ENCODE data around the gene FLNB. TPM values are rescaled to one million over a fixed set of nuclear protein-coding genes. Genes with fewer than 3 reads are reported as not detected.

Gene FLNB
- total and polyA plus RNA-seq, 2 of the 4 experiments (the other 2 are of a cell fraction): 78.0 to 136 TPM

GRCh38 chr3:58119186-58119585, 111.0 kb downstream of the FLNB start:
- BruUV-seq (replicated peaks): no TSS peak

More at GRCh38 chr3:58119186-58119585, 111.0 kb downstream of the FLNB start:
- Histone ChIP-seq H4K8ac (ENCODE audit: low read depth in 2 of 2, low read length in 2 of 2) (no peak overlapping the region), H3K23ac (ENCODE audit: low read depth, low read length) (no peak overlapping the region), H3K27ac (ENCODE audit: insufficient read depth, low read length) (no peak overlapping the region), H3K4me2 (ENCODE audit: low read depth, low read length) (no peak overlapping the region), H2AK9ac (replicated peaks; ENCODE audit: low read depth, low read length, poor library complexity) (no peak overlapping the region), H3K36me3 (ENCODE audit: control insufficient read depth, insufficient read depth, low read length) (peaks cover 64% of the 10 kb centered on the region), H3K9me3 (ENCODE audit: control insufficient read depth, insufficient read depth, low read length) (no peaks in the 10 kb centered on the region), H3K79me1 (ENCODE audit: low read depth in 1 of 2, low read length in 2 of 2) (peaks cover 54 to 64% of the 10 kb centered on the region in 2 experiments), H4K20me1 (ENCODE audit: insufficient read depth, low read length) (0 out of 2 replicates have a peak, but pooled peaks cover 7% of the 10 kb centered on the region), H3K18ac (ENCODE audit: low read depth, low read length) (no peak overlapping the region), H2BK5ac (ENCODE audit: low read depth, low read length, poor library complexity, severe bottlenecking) (no peak overlapping the region), H3K4me3 (ENCODE audit: insufficient read depth, low read depth, low read length) (no peak overlapping the region), H2BK15ac (ENCODE audit: low read depth, low read length) (no peak overlapping the region), H3K9ac (ENCODE audit: low read depth, low read length) (no peak overlapping the region), H2AFZ (replicated peaks; ENCODE audit: low read length, poor library complexity) (no peak overlapping the region), H4K5ac (ENCODE audit: low read depth, low read length) (no peak overlapping the region), H3K56ac (ENCODE audit: extremely low read depth, insufficient read depth, low read length) (no peak overlapping the region), H2AK5ac (ENCODE audit: low read depth, low read length) (no peak overlapping the region), H3K4me1 (ENCODE audit: control insufficient read depth, insufficient read depth, low read length) (peaks cover 17% of the 10 kb centered on the region), H2BK20ac (ENCODE audit: low read depth, low read length) (no peak overlapping the region), H4K91ac (ENCODE audit: insufficient read depth, low read depth, low read length) (no peak overlapping the region), H3K9me1 (ENCODE audit: insufficient read depth, low read length) (peaks cover 24% of the 10 kb centered on the region), H2BK120ac (ENCODE audit: low read depth, low read length) (no peak overlapping the region), H3K27me3 (ENCODE audit: control insufficient read depth, insufficient read depth, low read length) (no peaks in the 10 kb centered on the region), H3K4ac (ENCODE audit: low read depth, low read length) (no peak overlapping the region), H3K14ac (replicated peaks; ENCODE audit: low read depth, low read length) (no peak overlapping the region)
- CTCF ChIA-PET: interaction anchor here (0.6 to 1.5 kb wide), 3 partner anchors 8 to 111 kb away, joined by 3 to 4 read pairs (median 3); partner anchors contain the start of gene FLNB
- dilution Hi-C loops (cut with HindIII; ENCODE audit: low sequenced_read_pairs, unreplicated experiment) (no loop called here), intact Hi-C loops (cut with micrococcal nuclease) (loop anchor here (10.0 kb wide), 1 partner anchor 254 kb away; no protein-coding TSS in a partner anchor), in situ Hi-C loops (cut with MboI; ENCODE audit: low sequenced_read_pairs) (no loop called here)
- ATAC-seq (ENCODE audit: low read depth): no peak
- no peak for DNase-seq
- WGBS, 2 experiments (ENCODE audit: extremely low coverage in 2 of 2, insufficient read length in 1 of 2): no CpG with 5 or more reads among the region's 6 CpGs
- POLR2A ChIA-PET (ENCODE audit: unreplicated experiment): interaction anchor here (0.5 kb wide), 1 partner anchor 144 kb away, joined by 4 read pairs; no protein-coding TSS in a partner anchor
- TF ChIP-seq USF2 (IDR thresholded peaks at IDR 0.05; ENCODE audit: low read depth, low read length): no peak
- TF ChIP-seq RCOR1 (IDR thresholded peaks at IDR 0.05; ENCODE audit: insufficient replicate concordance, low read length): no peak
- no peak for TF ChIP-seq RFX5 (IDR thresholded peaks at IDR 0.05; ENCODE audit: low read depth, low read length)
- no peak for TF ChIP-seq MAFK (IDR thresholded peaks at IDR 0.05; ENCODE audit: low read depth, low read length)
- no peak for TF ChIP-seq POLR2A (IDR thresholded peaks at IDR 0.05; ENCODE audit: low read depth, low read length)
